AG10803 (cell line): ENCODE results near the gene SOS1.

ENCODE experiments used
- DNase-seq: peaks from one replicate; pipeline ENCODE4 v3.0.0; 2010; ENCODE audit warnings: low read depth
- H3K4me3 ChIP-seq: 2 replicates; pipeline ENCODE4 v1.5.1; 2011; ENCODE audit warnings: mild to moderate bottlenecking, low read length, control low read depth
- TF ChIP-seq, protein P1 (sequence below): conservative IDR thresholded peaks from 2 replicates; pipeline ENCODE4 v1.5.1; 2011; ENCODE audit warnings: mild to moderate bottlenecking, low read length, control low read depth, inconsistent platforms

The SOS1 gene

DNA sequence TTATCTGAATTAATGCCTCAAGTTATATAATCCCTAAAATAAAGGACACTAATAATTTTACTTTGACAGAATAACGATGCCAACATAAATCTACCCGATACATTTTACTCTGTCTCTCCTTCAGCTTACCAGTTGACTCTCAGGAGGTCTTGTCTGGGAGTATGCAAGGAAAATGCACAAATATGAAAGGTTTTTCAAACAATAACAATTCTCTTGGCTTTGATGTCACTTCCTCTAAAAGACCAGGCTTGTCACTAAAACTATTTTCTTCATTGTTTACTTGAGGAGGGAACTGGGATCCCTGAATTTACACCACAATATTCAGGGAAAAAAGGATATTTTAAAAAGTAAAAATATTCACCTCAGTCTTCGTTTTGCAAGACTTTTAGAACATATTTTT is 97.2 kb downstream of the SOS1 start:
- no peak overlapping the region for H3K4me3 ChIP-seq
- no peak for DNase-seq
- TF ChIP-seq, protein P1, sequence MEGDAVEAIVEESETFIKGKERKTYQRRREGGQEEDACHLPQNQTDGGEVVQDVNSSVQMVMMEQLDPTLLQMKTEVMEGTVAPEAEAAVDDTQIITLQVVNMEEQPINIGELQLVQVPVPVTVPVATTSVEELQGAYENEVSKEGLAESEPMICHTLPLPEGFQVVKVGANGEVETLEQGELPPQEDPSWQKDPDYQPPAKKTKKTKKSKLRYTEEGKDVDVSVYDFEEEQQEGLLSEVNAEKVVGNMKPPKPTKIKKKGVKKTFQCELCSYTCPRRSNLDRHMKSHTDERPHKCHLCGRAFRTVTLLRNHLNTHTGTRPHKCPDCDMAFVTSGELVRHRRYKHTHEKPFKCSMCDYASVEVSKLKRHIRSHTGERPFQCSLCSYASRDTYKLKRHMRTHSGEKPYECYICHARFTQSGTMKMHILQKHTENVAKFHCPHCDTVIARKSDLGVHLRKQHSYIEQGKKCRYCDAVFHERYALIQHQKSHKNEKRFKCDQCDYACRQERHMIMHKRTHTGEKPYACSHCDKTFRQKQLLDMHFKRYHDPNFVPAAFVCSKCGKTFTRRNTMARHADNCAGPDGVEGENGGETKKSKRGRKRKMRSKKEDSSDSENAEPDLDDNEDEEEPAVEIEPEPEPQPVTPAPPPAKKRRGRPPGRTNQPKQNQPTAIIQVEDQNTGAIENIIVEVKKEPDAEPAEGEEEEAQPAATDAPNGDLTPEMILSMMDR: no peak

DNA sequence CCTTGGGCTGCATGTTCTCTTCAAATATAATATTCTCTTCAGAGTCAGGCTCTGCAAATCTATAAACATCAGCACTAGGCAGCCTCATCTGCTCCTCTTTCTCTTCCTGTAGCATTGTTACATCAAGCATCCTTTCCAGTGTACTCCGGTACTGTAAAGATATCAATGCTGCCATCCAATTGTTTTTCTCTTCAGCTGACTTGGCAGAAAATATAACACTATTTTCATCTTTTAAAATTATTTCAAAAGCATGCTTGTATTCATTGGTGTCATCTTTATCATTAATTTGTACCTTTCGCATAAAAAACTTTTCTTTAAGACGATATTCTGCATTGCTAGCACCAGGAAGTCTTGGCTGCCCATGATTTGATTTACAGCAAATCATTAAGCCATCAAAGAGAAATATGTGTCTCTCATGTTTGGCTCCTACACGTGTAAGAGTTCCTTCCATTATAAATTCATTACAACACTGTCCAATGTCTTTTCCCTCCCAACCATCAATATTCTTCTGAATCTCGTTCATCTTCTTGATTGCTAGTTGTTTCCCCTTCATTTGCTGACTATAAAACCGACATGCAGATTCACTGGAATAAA is 98.1 kb downstream of the SOS1 start:
- TF ChIP-seq, protein P1: no peak
- no peak for DNase-seq

DNA sequence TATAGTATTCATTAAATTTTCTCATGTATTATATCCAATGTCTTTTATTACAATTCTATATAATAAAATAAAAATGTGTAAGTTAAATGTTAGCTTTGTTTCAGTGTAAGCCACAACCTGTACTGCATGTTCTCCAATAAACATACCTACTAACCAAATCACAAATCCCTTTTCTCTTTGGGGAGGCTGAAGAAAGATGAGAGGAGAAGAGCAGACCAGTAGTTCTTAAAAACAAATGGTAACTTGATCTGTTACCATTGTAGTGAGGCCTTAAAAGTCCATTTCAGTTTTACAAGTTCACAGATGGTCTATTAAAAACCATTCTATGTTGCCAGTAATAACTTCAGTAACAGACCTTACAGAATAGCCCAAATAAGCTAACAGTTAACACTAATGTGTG is 100.5 kb downstream of the SOS1 start:
- DNase-seq: no peak
- H3K4me3 ChIP-seq: no peak overlapping the region
- TF ChIP-seq, protein P1: no peak

More for the DNA sequence above, 98.1 kb downstream of the SOS1 start:
- H3K4me3 ChIP-seq: no peak overlapping the region

DNA sequence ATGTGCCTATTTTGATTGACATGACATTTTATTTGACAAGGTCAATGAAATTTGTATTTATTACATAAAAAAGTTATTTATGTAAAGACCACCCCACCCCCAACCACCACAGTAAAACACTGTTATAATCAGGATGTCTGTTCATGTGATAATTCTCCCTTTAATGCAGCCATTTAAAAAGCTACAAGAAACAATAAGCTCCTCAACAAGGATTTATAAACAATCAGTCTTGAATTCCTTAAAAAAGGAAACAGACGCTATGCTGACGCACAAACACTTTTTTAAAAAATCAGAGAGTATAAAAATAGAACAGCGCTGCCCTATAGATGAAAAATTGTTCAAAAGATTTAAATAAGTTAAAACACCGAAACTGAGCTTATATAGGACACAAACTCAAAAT is 102.2 kb downstream of the SOS1 start:
- TF ChIP-seq, protein P1: no peak
- H3K4me3 ChIP-seq: no peak overlapping the region
- no peak for DNase-seq

DNA sequence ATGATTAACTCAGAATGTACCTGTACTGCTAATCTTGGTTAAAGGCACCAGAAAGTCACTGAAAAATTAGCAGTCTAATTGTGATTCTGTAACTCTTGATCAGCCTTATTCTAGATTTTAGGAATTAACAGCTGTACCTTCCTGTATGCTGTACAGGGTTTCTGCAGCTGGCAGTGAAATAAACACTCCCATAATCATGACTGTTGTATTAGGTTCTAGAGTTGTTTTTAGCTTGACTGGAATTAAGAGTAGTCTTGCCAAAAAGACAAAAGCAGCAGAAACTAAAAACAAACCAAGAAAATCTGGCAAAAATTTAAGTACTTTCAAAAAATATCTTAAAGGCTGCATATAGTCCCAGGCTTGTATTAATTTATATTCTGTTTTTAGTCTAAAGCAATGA is 103.5 kb downstream of the SOS1 start:
- TF ChIP-seq, protein P1: no peak
- DNase-seq: no peak
- H3K4me3 ChIP-seq: no peak overlapping the region

DNA sequence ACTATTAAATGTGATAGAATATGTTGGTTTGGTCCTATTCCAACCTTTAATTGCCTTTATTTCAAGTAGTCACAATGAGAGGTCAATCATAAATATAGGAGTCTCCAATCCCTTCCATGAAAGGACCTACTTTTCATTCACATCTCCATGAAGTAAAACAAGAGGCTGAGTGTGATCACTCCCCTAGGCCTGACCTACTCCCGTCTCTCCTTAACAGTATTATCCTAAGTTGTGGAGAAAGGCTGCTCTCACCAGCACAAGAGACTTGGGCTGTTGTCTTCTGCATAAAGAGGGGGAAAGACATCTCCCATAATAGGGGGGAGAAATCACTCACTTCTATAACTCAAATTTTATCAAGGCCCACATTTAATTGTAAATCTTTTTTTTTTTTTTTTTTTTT is 105.4 kb downstream of the SOS1 start:
- no peak for DNase-seq
- TF ChIP-seq, protein P1: no peak
- no peak overlapping the region for H3K4me3 ChIP-seq

DNA sequence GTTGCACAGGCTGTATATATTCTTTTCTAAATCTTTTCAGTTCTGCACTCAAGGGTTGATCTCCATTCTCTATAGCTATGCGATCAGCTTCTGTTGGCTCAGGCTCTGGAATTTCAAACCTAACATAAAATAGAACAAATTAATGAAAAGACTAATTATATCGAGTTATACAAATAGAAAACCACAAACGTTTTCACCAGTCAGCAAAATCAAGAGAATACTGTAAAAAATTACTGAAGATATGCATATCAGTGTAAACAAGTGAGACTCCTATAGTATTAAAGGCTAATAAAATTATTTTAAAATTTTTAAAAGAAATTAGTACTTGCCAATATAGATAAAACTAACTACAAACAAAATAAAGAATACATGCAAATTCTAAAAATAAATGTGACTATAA is 107.0 kb downstream of the SOS1 start:
- H3K4me3 ChIP-seq: no peak overlapping the region
- DNase-seq: no peak
- TF ChIP-seq, protein P1: no peak
